G401.6 (cell line): ENCODE measurements around the gene SNX18.

Experiments
- FAIRE-seq: peaks from 2 replicates; lab custom pipeline; 2012; peaks lifted over from hg19 to GRCh38; lab: Jason Lieb, UNC

SNX18 gene

GRCh38 chr5:54580997-54581811 is 63.6 kb downstream of the SNX18 start:
- FAIRE-seq, result no peak

- FAIRE-seq, result no peak
These were observed 64.4 kb downstream of the SNX18 start for GRCh38 chr5:54581831-54582548.

DNA sequence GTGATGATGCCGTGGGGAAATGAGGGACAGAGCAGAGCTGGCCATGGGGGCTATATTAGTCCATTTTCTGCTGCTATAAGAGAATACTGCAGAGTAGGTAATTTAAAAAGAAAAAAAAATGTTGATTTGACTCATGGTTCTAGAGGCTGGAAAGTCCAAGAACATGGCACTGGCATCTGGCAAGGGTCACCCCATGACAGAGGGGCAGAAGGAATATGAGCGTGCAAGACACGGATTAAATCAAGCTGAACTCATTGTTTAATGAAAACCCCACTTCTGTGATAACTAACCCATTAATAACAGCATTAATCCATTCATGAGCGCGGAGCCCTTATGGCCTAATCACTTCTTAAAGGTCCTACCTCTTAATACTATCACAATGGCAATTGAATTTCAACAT is 68.8 kb downstream of the SNX18 start:
- FAIRE-seq, result no peak

GRCh38 chr5:54589786-54590185 is 72.2 kb downstream of the SNX18 start:
- FAIRE-seq, result no peak

DNA sequence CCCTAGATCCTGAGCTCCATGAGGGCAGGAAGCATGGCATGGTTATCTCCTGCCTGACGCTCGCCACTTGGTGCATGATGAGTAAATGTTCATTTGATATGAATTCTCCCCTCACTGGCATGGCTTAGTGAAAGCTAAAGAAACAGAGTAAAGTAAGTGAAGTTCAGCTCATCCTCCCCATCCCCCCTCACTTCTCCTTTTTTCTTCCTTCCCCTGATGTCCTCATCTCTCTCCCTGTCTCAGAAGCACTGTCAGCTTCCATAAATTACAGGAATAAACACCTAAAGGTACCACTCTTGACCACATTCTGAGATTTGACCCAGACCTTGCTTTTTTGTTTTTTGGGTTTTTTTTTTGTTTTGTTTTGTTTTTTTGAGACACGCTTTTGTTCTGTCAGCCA is 73.3 kb downstream of the SNX18 start:
- no peak for FAIRE-seq

- no peak for FAIRE-seq
These were observed 76.2 kb downstream of the SNX18 start for GRCh38 chr5:54593779-54594178.

DNA sequence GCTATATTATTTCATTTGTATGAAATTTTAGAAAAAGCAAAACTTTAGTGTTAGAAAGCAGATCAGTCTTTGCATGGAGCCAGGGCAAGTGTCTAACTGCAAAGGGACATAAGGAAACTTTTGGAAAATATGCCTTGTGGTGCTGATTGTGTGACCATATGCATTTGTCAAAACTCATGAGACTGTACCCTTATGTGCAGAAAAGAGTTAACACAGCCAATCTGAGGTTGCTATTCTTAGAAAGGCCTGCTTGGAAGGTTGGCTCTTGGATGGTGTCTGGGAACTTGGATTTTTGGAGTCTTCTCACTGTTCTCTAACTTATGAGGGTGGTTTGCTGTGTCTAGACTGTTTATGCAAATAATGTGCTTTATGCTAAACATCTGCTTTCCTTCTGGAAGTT is 76.6 kb downstream of the SNX18 start:
- no peak for FAIRE-seq

GRCh38 chr5:54595721-54596120 is 78.2 kb downstream of the SNX18 start:
- no peak for FAIRE-seq
